Mesendoderm (in vitro differentiated cells): ENCODE measurements around the gene MIXL1.

Experiments
- DNase-seq: peaks from one replicate; pipeline ENCODE4 v3.0.0; 2013
- H2AK5ac ChIP-seq: 2 replicates; pipeline ENCODE4 v1.6.1; 2013; ENCODE audit warnings: low read length, inconsistent platforms
- H2BK120ac ChIP-seq: 2 replicates; pipeline ENCODE4 v1.6.1; 2013; ENCODE audit warnings: low read depth, mild to moderate bottlenecking, low read length, moderate library complexity, mixed read lengths
- H2BK15ac ChIP-seq: replicated peaks from 2 replicates; pipeline ENCODE4 v1.6.1; 2013; ENCODE audit warnings: low read depth, mild to moderate bottlenecking, moderate library complexity
- H2BK5ac ChIP-seq: 2 replicates; pipeline ENCODE4 v1.6.1; 2013; ENCODE audit warnings: low read length, inconsistent platforms
- H3K18ac ChIP-seq: 2 replicates; pipeline ENCODE4 v1.6.1; 2013; ENCODE audit warnings: mild to moderate bottlenecking, low read length, mixed read lengths
- H3K23ac ChIP-seq: one replicate; pipeline ENCODE4 v1.6.1; 2013; ENCODE audit warnings: low read length
- H3K27ac ChIP-seq: 2 replicates; pipeline ENCODE4 v1.5.1; 2013; ENCODE audit warnings: low read depth, mild to moderate bottlenecking, inconsistent platforms, low read length, moderate library complexity
- H3K27me3 ChIP-seq: 2 replicates; pipeline ENCODE4 v1.6.1; 2013; ENCODE audit warnings: low read length, control low read depth, mild to moderate bottlenecking, inconsistent platforms; ENCODE audit not compliant: insufficient read depth, poor library complexity
- H3K36me3 ChIP-seq: 2 replicates; pipeline ENCODE4 v1.6.1; 2013; ENCODE audit warnings: low read length, inconsistent platforms; ENCODE audit not compliant: control insufficient read depth, insufficient read depth
- H3K4ac ChIP-seq: one replicate; pipeline ENCODE4 v1.6.1; 2013; ENCODE audit warnings: low read depth, mild to moderate bottlenecking, low read length, moderate library complexity
- H3K4me1 ChIP-seq: 2 replicates; pipeline ENCODE4 v1.6.1; 2013; ENCODE audit warnings: low read depth, low read length, inconsistent platforms; ENCODE audit not compliant: control insufficient read depth
- H3K4me2 ChIP-seq: 2 replicates; pipeline ENCODE4 v1.6.1; 2013; ENCODE audit warnings: low read length
- H3K4me3 ChIP-seq: 2 replicates; pipeline ENCODE4 v1.5.1; 2013; ENCODE audit warnings: mild to moderate bottlenecking, low read length
- H3K56ac ChIP-seq: one replicate; pipeline ENCODE4 v1.6.1; 2013; ENCODE audit warnings: low read length
- H3K79me1 ChIP-seq: 2 replicates; pipeline ENCODE4 v1.6.1; 2013; ENCODE audit warnings: low read length, inconsistent platforms
- H3K79me2 ChIP-seq: 2 replicates; pipeline ENCODE4 v1.6.1; 2013; ENCODE audit warnings: mild to moderate bottlenecking, low read length; ENCODE audit not compliant: control insufficient read depth, insufficient read depth
- H3K9ac ChIP-seq: 2 replicates; pipeline ENCODE4 v1.6.1; 2013; ENCODE audit warnings: low read length, inconsistent platforms
- H4K5ac ChIP-seq: one replicate; pipeline ENCODE4 v1.6.1; 2013; ENCODE audit warnings: low read length
- H4K8ac ChIP-seq: one replicate; pipeline ENCODE4 v1.6.1; 2013; ENCODE audit warnings: low read depth, mild to moderate bottlenecking, control low read depth, low read length, moderate library complexity
- WGBS: extraction: QIAGEN DNeasy Blood & Tissue Kit; methylation state at CpG from one replicate; pipeline ENCODE4 v1.1.7; 2013; ENCODE audit warnings: low lambda C conversion rate, missing lambda C conversion rate; ENCODE audit not compliant: insufficient coverage; ENCODE audit errors: extremely low coverage; 5-methylcytosine and 5-hydroxymethylcytosine counted together

Gene MIXL1

DNA sequence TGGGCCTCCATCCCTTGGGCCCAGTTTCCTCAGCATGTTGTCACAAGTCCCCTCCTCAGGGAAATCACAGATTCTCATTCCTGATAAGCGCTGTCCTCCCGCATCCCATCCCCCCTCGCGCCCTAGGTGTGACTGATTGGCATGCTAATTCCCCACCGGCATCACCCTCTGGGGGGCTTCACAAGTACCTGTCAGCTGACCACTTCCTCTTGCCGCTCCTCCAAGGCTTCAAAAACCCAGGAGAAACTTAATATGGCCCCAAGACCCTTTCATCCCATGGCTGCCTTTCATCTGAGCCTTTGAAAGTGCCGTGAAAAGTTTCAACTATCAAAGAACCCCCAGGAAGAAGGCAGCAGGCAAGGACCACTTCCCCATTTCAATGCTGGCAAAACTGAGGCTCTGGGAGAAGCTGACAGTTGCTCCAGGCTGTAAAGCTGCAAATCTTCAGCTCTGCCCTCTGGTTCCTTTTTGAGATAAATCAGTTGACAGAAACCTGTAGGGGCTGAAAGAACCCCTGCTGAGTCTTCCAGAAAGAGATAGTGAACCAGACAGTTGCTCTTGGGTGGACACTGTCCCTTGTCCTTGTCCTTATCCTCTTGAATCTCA lies 12.8 kb upstream of the MIXL1 start:
- H3K4me3 ChIP-seq: no peak overlapping the region
- peaks cover 36% of the 10 kb centered on the region for H3K4me1 ChIP-seq
- WGBS: no CpG with 5 or more reads among the region's 7 CpGs
- peak overlapping the region; percentile 82 for H3K56ac ChIP-seq
- H3K36me3 ChIP-seq: no peaks in the 10 kb centered on the region
- DNase-seq: peak; percentile 95
- H3K4me2 ChIP-seq: peak overlapping the region; percentile 48
- peak overlapping the region; percentile 23 for H4K5ac ChIP-seq
- peak overlapping the region; percentile 24 for H2BK120ac ChIP-seq
- peak overlapping the region; percentile 25 for H3K4ac ChIP-seq
- peak overlapping the region; percentile 99 for H2BK5ac ChIP-seq
- H3K9ac ChIP-seq: peak overlapping the region; percentile 47
- peak overlapping the region; percentile 22 for H3K18ac ChIP-seq
- no peaks in the 10 kb centered on the region for H3K27me3 ChIP-seq
- H3K27ac ChIP-seq: peak overlapping the region; percentile 82
- H4K8ac ChIP-seq: no peak overlapping the region
- H2BK15ac ChIP-seq: no peak overlapping the region
- H3K79me2 ChIP-seq: no peaks in the 10 kb centered on the region
- H3K79me1 ChIP-seq: no peaks in the 10 kb centered on the region
- H3K23ac ChIP-seq: no peak overlapping the region
- peak overlapping the region; percentile 23 for H2AK5ac ChIP-seq

DNA sequence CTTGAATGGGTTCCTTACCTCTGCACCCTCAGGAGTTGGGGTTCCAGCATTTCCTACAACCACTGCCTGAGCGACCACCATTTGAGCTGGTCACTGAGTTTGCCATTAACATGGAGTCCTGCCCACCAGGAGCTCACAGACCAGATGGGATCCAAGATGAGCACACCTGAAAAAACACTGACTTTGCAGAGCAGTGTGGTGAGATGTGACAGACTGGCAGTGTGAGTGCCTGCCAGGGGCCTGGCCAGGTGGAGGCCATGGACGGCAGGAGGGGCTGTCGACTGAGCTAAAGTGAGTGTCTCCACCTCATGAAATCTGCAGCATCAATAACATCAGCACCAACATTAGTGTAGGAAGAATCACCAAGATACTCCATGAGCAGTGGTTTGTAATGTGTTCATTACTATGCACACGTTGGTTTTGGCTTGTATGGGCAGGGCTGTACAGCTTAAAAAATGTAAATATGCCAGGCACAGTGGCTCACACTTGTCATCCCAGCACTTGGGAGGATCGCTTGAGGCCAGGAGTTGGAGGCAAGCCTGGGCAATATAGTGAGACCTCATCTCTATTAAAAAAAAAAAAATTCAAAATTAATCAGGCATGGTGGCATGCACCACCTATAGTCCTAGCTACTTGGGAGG lies 12.2 kb upstream of the MIXL1 start:
- Histone ChIP-seq H3K27ac (peak overlapping the region; percentile 82), H3K18ac (peak overlapping the region; percentile 22), H3K4me2 (peak overlapping the region; percentile 4), H3K56ac (peak overlapping the region; percentile 82), H4K5ac (peak overlapping the region; percentile 23), H2BK120ac (peak overlapping the region; percentile 24), H3K9ac (peak overlapping the region; percentile 31), H3K79me2 (no peaks in the 10 kb centered on the region), H4K8ac (no peak overlapping the region), H3K4ac (peak overlapping the region; percentile 25), H2BK15ac (no peak overlapping the region), H3K79me1 (no peaks in the 10 kb centered on the region), H3K36me3 (no peaks in the 10 kb centered on the region), H3K4me3 (no peak overlapping the region), H2AK5ac (peak overlapping the region; percentile 23), H2BK5ac (peak overlapping the region; percentile 99), H3K23ac (no peak overlapping the region), H3K27me3 (no peaks in the 10 kb centered on the region), H3K4me1 (peaks cover 39% of the 10 kb centered on the region)
- WGBS: no CpG with 5 or more reads among the region's 5 CpGs
- no peak for DNase-seq

DNA sequence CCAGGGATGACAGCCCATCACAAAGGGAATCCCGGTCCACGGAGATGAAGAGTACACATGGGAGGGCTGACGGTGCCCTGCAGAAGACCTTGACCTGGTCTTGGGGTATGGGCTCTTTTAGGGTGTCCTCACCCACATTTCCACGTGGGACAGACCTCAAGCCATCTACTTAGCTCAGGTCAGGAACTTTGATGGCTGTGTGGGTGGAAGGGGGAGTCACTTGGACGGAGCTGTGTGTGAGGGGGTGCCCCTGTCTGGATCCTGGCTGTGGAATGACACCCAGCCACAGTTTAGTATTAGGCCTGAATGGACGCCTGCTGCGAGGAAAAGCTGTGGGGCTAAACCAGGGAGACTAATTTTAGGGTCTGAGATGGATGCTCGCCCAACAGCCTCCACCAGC lies 10.9 kb upstream of the MIXL1 start:
- Histone ChIP-seq H3K27me3 (no peaks in the 10 kb centered on the region), H3K9ac (peak overlapping the region; percentile 26), H3K36me3 (no peaks in the 10 kb centered on the region), H4K8ac (no peak overlapping the region), H3K79me2 (no peaks in the 10 kb centered on the region), H3K4me1 (peaks cover 43% of the 10 kb centered on the region), H3K23ac (peak overlapping the region; percentile 7), H3K4me2 (no peak overlapping the region), H2BK5ac (peak overlapping the region; percentile 49), H4K5ac (peak overlapping the region; percentile 18), H3K18ac (peak overlapping the region; percentile 1), H2BK15ac (no peak overlapping the region), H3K27ac (no peak overlapping the region), H2BK120ac (peak overlapping the region; percentile 15), H3K79me1 (no peaks in the 10 kb centered on the region), H3K56ac (peak overlapping the region; percentile 77), H2AK5ac (peak overlapping the region; percentile 16), H3K4me3 (no peak overlapping the region), H3K4ac (peak overlapping the region; percentile 46)
- no CpG with 5 or more reads among the region's 8 CpGs for WGBS
- no peak for DNase-seq

GRCh38 chr1:226215239-226215638 lies 8.2 kb upstream of the MIXL1 start:
- peak overlapping the region; percentile 54 for H3K23ac ChIP-seq
- peak overlapping the region; percentile 84 for H3K27ac ChIP-seq
- peaks cover 36% of the 10 kb centered on the region for H3K4me1 ChIP-seq
- no CpG with 5 or more reads among the region's 5 CpGs for WGBS
- H3K4me2 ChIP-seq: no peak overlapping the region
- H3K79me1 ChIP-seq: no peaks in the 10 kb centered on the region
- H4K8ac ChIP-seq: no peak overlapping the region
- H3K79me2 ChIP-seq: no peaks in the 10 kb centered on the region
- peak overlapping the region; percentile 90 for H2BK5ac ChIP-seq
- peak overlapping the region; percentile 37 for H3K9ac ChIP-seq
- no peak overlapping the region for H3K4me3 ChIP-seq
- no peaks in the 10 kb centered on the region for H3K27me3 ChIP-seq
- no peak overlapping the region for H2BK15ac ChIP-seq
- peak overlapping the region; percentile 66 for H2BK120ac ChIP-seq
- H4K5ac ChIP-seq: no peak overlapping the region
- H3K56ac ChIP-seq: peak overlapping the region; percentile 65
- H3K36me3 ChIP-seq: no peaks in the 10 kb centered on the region
- DNase-seq: peak; percentile 90
- H3K18ac ChIP-seq: peak overlapping the region; percentile 60
- H2AK5ac ChIP-seq: no peak overlapping the region
- peak overlapping the region; percentile 82 for H3K4ac ChIP-seq

GRCh38 chr1:226216056-226216455 lies 7.4 kb upstream of the MIXL1 start:
- Histone ChIP-seq H3K4ac (peak overlapping the region; percentile 44), H2BK15ac (no peak overlapping the region), H3K9ac (peak overlapping the region; percentile 25), H3K23ac (no peak overlapping the region), H3K27ac (peak overlapping the region; percentile 71), H3K79me1 (no peaks in the 10 kb centered on the region), H3K27me3 (no peaks in the 10 kb centered on the region), H2AK5ac (peak overlapping the region; percentile 90), H3K36me3 (no peaks in the 10 kb centered on the region), H3K4me3 (no peak overlapping the region), H3K56ac (peak overlapping the region; percentile 54), H2BK120ac (no peak overlapping the region), H3K18ac (peak overlapping the region; percentile 43), H2BK5ac (peak overlapping the region; percentile 99), H3K4me1 (peaks cover 33% of the 10 kb centered on the region), H4K5ac (peak overlapping the region; percentile 90), H3K79me2 (no peaks in the 10 kb centered on the region), H4K8ac (no peak overlapping the region), H3K4me2 (no peak overlapping the region)
- DNase-seq: peak; percentile 91
- WGBS: no CpG with 5 or more reads among the region's 5 CpGs
